Stimulated activated CD8-positive, alpha-beta memory T cell treated with anti-CD3 and anti-CD28 coated beads, Interleukin-7, amount 100 ng/mL, for 24 hours (primary cell): ENCODE results near the gene LACTB.

Source experiments
- DNase-seq: peaks from one replicate; pipeline ENCODE4 v3.0.0-alpha.2; 2020; ENCODE audit warnings: low read depth

The LACTB gene

DNA sequence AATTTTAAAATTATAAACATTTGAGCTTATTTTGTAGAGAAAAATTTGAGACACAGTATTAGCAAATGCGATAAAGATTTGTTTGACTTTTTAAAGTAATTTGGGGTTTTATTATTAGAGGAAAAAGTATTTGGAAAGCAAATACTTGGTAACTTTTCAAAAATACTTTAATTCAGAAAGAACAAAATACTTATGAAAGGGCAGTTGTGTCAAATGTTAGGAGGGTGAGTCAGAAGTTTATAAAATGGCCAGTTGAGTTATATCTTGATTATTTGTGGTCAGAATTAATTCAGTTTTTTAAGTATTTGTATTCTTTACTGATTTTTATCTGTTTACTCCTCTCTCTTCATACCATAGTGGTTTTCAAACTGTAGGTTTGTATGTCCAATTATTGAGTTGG lies 12.1 kb downstream of the LACTB start:
- no peak for DNase-seq

DNA sequence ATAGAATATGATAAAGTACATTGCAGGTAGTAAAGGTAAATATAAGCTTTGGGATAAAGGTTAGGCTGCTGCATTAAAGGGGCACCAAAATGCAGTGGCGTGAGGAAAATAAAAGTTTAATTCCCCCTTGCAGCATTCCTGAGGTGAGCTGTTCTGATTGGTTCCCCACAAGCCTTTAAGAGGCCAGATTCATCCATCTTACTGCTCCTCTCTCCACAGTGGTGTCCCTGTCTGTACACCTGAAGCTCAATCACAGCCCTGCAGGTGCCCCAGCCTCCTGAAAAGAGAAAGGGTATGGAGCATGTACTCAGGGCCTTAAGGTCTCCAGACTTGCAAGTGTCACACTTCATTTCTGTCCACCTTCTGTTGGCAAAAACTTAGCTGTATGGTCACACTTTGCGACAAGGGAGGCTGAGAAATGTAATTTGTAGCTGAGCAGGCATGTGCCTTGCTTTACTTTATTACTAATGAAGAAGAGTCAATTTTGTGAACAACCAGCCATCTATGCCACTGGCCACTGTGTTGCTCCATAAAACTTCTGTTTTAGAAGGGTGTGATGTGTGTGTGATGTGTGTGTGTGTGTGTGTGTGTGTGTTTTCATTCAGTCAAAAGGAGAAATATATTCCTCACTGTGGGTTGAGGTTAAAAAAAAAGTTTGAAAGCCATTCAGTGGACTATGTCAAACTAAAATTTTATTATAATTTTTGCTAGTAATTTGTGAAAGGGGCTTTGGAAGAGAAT lies 12.8 kb downstream of the LACTB start:
- DNase-seq = no peak

DNA sequence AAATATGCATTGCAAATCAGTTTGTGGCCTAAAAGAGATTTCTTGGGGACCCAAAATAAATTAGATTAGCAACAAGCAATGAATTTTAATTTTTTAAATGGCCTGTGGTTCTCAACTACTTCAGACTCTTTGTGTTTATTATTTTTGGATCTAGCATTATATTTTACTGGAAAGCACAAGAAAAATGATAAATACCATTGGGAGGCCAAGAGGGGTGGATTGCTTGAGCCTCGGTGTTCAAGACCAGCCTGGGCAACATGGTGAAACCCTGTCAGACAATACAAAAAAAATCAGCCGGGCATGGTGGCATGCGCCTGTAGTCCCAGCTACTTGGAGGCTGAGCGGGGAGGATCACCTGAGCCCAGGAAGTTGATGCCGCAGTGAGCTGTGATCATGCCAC lies 13.6 kb downstream of the LACTB start:
- DNase-seq = no peak

DNA sequence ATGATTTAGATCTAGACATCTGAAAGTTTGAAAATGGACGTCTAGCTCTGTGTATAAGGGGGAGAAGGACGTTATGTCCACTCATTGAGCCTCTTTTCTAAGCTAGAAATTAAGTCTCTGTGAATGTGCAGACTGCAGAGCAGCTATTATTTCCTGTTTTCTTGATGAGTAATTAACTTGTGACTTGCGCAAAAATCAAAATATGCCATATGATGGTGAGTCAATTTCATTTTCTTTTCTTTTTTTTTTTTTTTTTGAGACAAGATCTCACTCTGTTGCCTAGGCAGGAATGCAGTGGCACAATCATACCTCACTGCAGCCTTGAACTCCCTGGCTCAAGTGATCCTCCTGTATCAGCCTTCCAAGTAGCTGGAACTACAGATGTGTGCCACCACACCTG lies 14.1 kb downstream of the LACTB start:
- DNase-seq = no peak

DNA sequence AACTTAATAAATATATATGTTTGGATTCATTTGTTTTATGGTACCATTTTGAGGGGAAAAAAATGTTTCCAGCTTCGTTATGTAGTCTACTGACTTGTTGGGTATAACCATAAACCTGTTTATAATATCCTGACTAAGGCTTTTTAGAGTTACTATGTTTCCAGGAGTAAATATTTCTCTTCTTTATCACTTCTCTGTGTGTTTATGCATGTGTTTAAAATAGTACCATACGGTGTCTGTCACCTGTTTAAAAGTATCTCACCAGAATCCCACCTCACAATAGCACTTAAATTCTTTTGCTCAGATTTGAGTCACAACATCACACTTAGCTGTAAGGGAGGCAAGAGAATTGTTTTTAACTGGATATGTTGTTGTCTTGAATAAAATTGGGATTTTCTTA lies 15.1 kb downstream of the LACTB start:
- DNase-seq = no peak

DNA sequence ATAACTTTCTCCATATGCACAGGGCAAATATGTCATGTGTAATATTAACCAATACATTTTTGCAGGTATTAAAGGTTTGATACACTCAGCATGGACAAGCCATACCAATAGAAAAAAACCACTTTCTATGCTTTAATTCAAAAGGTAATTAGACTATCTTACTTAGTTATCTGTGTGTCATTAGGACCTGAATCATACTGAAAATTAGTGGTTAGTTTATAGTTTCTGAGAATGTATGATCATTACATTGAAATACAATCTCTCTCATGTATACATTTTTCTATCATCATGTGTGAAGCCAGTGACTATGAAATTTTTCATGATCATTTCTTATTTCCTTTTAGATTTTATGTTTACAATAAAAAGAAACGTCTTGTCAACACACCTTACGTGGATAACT lies 19.3 kb downstream of the LACTB start:
- no peak for DNase-seq

DNA sequence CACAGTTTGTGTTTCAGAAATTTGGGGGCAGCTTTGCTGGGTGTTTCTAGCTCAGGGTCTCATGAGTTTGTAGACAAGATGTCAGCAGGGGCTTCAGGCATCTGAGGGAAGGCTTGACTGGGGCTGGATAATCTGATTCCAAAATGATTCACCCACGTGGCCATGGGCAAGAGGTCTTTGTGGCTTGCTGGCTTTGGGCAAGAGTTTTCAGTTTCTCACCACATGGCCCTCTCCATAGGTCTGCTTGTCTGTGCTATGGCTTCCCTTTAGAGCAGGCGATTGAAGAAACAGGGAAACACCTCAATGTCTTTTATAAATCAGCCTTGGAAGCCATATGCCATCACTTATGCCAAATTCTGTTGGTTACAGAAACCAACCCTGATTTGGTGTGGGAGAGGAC lies 23.8 kb downstream of the LACTB start:
- DNase-seq = no peak

DNA sequence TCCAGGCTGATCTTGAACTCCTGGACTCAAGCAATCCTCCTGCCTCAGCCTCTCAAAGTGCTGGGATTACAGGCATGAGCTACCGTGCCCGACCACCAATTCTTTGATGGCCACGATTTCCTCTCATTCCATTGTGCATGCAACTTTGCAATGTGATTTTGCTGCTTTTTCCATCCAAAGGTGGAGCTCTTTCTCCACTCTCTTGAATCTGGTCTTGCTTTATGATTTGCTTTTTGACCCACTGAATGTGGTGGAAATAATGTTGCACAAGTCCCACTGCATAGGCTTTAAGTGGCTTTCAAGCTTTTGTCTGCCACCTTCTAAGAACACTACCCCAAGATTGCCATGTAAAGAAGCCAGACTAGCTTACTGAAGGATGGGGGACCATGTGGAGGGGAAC lies 25.0 kb downstream of the LACTB start:
- DNase-seq = no peak

DNA sequence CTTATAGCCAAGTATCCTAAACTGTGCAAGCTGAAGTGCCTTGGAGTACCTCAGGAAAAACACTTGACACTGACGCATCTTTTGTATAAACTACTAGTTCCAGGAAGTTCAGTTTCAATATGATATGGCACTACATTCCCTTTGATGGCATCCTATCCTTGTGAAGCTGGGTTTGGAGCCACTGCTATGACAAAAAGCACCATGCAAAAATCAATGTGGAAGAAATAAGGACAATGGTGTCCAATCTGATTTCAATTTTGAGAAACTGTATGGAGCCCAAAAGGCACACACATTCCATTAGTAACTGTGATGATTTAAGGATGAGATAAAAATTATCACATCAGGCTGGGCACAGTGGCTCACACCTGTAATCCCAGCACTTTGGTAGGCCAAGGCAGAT lies 30.0 kb downstream of the LACTB start:
- no peak for DNase-seq

DNA sequence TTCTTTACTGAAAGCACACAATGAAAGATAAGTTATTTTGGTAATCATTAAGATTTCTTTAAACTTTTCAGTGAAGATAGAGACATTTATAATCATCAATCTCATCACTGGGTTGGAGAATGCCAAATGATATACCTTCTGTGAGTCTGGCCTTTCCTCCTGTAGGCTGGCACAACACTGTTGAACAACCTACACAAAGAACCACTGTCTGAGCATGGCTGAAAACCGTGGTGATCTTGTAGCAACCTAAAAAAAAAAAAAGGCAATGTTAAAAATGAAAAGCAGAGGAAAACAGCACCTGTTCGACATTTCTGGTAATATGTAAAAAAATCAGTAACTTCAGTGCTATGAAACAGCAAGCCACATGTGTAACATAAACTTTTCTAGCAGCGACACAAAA lies 33.8 kb downstream of the LACTB start:
- no peak for DNase-seq

DNA sequence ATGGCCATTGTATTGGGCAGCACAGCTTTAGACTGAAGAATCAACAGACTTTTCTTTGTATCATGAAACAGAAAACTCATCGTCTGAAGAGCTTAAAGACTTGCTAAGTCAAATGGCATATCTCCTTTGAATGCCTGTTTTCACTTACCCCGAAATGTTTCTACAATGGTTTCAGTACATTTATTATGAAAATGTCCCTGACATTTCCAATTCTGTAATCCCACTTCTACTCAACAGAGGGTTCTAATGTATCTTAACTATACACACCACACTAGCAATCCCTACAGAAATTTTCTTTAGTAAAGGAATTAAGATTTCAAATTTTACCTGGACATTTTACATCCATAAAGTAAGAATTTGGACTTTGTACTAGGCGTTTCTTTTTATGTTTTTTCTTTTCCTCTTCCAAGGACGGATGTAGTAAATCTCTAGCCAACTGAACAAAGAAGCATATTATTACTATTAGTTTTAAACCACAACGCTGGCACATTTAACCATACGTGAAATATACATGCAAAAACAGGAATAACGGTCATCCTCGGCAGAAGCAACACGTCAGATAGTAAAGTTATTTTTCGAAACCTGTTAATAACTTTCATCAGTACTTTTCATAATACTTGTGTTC lies 34.5 kb downstream of the LACTB start:
- no peak for DNase-seq

DNA sequence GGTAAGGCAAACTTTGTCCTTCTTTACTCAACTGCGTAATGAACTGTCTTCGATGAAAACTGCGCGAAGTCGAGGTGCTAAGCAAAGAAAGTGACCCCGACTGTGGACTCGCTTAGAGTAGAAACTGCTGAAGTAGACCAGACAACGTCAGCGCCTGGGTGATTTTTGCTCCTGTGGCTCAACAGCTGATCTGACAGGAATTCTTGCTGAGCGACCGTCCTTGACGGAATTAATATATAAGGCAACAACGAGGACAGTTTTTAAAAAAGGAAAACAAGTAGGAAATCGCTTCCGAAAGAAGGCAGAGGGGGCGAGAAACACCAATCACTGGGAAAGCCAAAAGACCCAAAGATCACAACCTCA lies 35.1 kb downstream of the LACTB start:
- DNase-seq = no peak

DNA sequence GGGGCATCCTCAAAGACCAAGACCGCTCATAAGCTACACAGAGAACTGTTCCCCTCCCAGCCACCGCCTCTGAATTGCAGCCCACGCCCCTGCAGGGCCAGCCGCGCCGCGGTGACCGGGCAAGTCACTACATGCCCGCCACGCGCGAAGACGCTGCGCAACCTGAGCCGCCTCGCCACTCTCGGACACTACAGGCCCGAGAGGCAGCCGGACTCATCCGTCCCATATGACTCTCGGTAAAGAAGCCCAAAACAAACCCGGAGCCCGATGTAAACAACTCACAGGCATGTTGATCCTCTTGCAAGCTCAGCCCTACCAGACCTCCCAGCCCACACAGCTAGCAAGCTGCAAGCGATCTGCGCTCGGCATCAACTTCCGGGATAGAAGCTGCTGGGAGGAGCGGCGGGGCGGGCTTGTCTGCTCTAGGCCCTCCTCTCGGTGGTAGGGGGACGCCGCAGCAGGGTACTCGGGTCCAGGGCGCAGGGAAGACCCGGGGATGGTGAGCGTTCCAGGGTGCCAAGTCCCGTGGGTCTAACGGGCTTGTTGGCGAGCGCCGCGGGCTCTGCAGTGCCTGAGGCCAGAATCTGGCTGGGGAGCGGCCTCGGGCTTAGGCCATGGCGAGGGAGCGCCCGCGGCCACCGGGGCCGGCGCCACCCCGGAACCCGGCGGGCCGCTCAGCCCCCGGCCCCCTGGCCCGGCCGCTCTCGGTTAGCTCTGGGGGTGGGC lies 35.6 kb downstream of the LACTB start, which contains the start of gene RPS27L:
Gene RPS27L, minus strand, starts transcription at position 360 of the 726 bp plus-strand sequence. Its CDS starts 72 bp downstream, at position 288.
- peak; percentile 75 for DNase-seq

DNA sequence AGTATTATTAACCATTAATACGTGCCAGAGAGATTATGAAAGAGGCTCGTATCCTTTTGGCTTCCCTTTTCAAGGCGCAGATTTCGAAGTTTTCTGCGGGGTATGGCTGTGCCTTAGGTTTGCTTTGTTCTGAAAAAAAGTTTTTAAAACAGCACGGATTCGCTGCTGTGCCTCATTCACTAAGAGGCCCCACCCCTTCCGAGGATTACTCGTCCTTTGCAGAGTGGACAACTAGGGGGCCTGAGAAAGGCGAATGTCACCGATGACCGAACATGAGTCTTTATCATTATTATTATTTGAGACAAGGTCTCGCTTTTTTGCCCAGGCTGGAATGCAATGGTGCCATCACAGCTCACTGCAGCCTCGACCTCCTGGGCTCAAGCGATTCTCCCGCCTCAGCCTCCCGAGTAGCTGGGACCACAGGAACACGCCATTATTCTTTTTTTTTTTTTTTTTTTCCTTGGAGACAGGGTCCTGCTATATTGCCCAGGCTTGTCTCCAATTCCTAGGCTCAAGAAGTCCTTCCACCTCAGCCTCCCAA lies 36.3 kb downstream of the LACTB start:
- DNase-seq = no peak

DNA sequence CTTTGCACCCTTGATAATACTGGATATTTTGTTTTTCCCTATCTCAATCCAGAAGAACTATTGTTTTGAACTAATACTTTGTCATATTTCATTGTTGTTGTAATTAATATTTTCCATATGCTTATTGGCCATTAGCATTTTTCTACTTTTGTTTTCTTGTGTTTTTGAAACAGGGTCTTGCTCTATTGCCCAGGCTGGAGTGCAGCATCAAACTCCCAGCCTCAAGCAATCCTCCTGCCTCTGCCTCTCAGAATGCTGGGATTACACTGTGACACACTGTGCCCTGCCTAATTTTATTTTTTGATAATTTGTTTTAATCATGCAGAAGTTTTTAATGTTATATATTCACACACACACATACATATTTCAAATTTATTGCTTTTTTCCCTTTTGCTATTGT lies 39.0 kb downstream of the LACTB start:
- no peak for DNase-seq

DNA sequence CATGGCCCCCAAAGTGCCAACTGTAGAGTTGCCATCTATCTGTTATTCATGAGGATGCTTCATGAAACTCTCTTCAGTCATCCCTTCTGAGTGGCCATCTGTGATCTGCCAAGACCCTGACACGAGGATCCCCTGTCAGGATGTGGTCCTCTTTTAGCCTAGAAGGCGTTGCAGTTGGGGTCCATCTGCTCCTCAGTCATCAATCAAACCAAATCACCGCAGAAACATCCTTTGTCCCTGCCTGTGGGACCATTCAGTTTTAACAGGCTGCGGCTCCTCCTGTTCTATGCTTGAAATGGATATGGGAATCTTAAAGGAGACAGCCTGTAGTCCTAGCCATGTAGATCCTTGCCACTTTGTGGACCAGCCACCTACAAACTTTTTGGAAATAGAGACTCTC lies 41.6 kb downstream of the LACTB start:
- no peak for DNase-seq

DNA sequence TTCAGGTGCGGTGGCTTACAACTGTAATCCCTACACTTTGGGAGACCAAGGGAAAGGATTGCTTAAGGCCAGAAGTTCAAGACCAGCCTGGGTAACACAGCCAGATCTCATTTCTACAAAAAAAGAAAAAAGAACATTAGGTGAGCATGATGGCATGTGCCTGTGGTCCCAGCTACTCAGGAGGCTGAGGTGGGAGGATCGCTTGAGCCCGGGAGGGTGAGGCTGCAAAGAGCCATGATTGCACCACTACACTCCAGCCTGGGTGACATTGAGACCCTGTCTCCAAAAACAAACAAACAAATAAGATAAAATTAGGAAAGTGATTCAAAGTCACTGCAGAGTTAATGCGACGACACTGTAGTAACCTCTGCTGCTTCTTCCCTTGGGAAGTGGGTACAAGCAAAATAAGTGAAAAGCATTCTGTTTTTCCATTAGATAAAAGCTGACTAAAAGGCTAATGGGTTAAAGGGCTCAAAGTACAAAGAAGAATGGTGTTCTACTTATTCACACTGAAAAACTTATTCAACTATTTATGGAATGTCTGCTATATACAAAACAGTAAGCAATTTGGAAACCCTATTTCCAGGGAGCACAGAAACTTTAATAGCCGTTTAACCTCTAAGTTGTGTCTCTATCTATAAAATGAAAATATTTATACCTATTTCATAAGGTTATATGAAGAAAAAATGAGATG lies 43.7 kb downstream of the LACTB start:
- DNase-seq = no peak

DNA sequence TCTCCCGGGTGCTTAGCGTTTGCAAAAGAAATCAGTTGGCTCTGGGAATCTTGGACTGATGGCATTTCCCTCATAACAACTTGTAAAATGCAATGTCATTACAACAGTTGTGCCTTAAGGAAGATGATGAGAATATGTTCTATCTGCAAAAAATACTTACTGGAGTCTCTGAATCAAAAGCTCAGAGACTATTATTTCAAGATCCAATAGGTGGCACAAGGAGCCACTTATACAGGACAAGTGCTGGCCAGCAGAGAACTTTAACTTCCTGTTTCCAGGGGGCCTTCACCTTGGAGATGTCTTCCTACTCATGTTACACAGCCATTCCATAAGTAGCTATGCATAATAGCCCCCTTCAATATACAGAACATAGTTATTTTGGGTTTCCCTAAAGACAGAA lies 44.6 kb downstream of the LACTB start:
- DNase-seq = no peak

DNA sequence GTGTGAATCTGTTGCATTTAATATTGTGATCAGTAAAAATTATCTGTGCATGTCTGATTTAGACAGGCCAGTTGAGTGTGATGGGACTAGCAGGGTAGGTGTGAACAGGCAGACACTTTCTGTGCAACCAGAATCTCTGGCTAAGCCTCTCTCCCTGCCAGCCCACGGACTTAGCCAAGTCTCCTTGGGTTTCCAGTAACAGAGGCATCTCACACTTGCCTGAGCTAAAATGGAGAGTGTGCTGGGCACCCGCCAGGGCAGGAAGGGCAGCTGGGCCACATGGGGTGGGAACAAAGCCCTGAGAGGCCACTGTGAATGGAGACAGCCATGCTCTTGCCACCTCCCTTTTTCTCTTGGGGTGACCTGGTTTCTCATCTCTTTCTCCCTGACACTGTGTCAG lies 48.1 kb downstream of the LACTB start:
- no peak for DNase-seq

DNA sequence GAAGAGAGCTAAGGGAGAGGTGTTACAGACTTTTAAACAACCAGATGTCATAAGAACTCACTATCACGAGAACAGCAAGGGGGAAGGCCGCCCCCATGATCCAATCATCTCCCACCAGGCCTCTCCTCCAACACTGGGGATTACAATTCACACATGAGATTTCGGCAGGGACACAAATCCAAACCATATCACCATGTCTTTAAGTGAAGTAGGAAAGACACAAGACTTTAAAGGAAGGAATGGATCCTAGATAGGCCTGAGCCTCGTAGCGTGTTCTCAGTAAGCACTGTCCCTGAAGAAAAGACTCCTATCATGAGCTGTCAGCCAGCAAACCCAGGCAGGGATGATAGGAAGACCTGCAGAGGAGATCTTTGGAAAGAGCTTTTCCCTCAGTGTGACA lies 50.7 kb downstream of the LACTB start:
- no peak for DNase-seq

DNA sequence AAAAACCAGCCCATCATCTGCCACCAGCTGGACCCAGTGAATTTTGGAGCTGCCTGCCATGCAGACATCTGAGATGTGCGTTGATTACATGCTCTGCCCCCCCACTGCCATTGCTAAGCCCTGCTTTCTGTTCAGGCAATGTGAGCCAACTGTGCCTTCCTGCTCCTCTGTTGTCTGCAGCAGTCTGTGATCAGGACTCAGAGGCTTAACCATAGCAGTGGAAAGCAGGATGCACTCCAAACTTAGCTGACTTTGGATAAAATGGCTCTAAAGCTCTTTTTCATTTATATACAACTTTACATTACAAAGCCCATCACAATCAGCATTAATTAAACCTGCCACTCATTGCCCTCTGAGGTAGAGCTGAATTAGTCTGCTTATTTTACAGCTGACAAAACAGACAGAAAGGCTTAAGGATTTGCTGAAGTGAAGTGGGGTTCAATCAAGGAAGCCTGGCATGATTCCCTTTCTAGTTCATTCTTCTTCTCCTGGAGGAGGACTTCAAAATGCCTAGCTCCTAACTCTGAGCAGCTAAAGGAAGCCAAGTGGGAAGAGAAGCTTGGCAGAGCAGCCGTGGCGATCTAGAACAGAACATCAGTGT lies 51.3 kb downstream of the LACTB start:
- no peak for DNase-seq

DNA sequence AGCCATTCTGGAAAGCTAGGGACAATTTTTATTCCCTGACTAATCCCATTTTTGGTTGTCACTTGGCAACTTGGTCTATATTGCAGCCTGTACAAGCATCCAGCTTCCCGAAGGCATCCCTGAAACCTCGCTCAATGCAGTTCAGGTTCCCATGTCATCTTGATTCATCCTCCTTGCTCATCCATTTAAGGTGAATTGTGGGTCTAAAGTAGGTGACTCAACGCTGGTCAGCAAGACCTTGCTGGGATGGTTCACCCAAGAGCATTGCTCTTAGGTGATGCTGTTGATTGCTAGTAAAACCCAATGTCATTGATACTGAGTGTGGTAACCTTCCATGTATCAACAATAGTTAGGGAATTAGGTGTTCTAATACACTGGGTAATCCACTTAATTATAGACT lies 54.6 kb downstream of the LACTB start:
- no peak for DNase-seq
